Activated naive CD8-positive, alpha-beta T cell treated with anti-CD3 and anti-CD28 coated beads for 36 hours (primary cell): Measurements from ENCODE around the gene AUH. TPM values are rescaled to one million over a fixed set of nuclear protein-coding genes. Genes with fewer than 3 reads are reported as not detected.

ENCODE experiments used
- DNase-seq: peaks from one replicate; pipeline ENCODE4 v3.0.0; 2021
- H3K27ac Mint-ChIP-seq: one replicate; pipeline ENCODE4 v1.8.0; 2022; ENCODE audit warnings: mild to moderate bottlenecking, moderate library complexity, mixed read lengths
- H3K27me3 Mint-ChIP-seq: one replicate; pipeline ENCODE4 v1.8.0; 2022; ENCODE audit warnings: mild to moderate bottlenecking, mixed read lengths
- H3K36me3 Mint-ChIP-seq: one replicate; pipeline ENCODE4 v1.8.0; 2021; ENCODE audit warnings: mild to moderate bottlenecking, mixed read lengths
- H3K4me1 Mint-ChIP-seq: one replicate; pipeline ENCODE4 v1.8.0; 2021; ENCODE audit warnings: mixed read lengths
- H3K4me3 Mint-ChIP-seq: one replicate; pipeline ENCODE4 v1.8.0; 2022; ENCODE audit warnings: mild to moderate bottlenecking, moderate library complexity, mixed read lengths
- H3K9me3 Mint-ChIP-seq: one replicate; pipeline ENCODE4 v1.8.0; 2022; ENCODE audit warnings: mixed read lengths
- total RNA-seq, 2 experiments: library from RNA; stranded (reverse); gene quantifications; one replicate each; pipeline ENCODE4 v1.2.3, GENCODE V29; 2021

The AUH gene
- total RNA-seq, 2 experiments from 2014 or later, result 12.4 to 13.2 TPM

- peaks cover 9% of the 10 kb centered on the region for H3K4me1 Mint-ChIP-seq
- no peaks in the 10 kb centered on the region for H3K27me3 Mint-ChIP-seq
- no peak for DNase-seq
- peaks cover 5% of the 10 kb centered on the region for H3K9me3 Mint-ChIP-seq
- no peak overlapping the region for H3K27ac Mint-ChIP-seq
- H3K4me3 Mint-ChIP-seq, result no peak overlapping the region
- peaks cover 37% of the 10 kb centered on the region for H3K36me3 Mint-ChIP-seq
Observed at GRCh38 chr9:91334053-91334452, 27.7 kb downstream of the AUH start.

DNA sequence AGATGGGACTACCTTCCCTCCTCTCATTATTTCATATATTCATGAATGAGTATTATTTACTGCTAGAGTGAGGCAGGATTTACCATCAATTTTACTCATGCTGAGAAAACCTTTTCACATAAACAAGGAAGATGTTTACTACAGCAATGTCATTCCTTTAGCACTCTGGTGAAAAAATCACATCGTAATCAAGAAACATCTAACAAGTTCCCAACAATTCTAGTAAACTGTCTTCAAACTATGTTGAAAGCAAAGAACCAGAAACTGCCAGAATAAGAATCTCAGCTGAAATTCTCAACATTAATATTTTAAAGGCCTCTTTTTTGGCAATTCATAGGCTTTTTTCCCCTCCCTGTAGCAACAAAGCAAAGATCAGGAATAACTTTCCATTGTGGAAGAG lies 28.2 kb downstream of the AUH start:
- peaks cover 5% of the 10 kb centered on the region for H3K9me3 Mint-ChIP-seq

GRCh38 chr9:91332546-91333231 lies 29.0 kb downstream of the AUH start:
- peaks cover 9% of the 10 kb centered on the region for H3K4me1 Mint-ChIP-seq
- peaks cover 35% of the 10 kb centered on the region for H3K36me3 Mint-ChIP-seq
- no peak overlapping the region for H3K27ac Mint-ChIP-seq
- no peak overlapping the region for H3K4me3 Mint-ChIP-seq
- H3K27me3 Mint-ChIP-seq, result no peaks in the 10 kb centered on the region
- H3K9me3 Mint-ChIP-seq, result peaks cover 5% of the 10 kb centered on the region
- DNase-seq, result no peak

More for the DNA sequence above, 28.2 kb downstream of the AUH start:
- peaks cover 35% of the 10 kb centered on the region for H3K36me3 Mint-ChIP-seq
- peaks cover 9% of the 10 kb centered on the region for H3K4me1 Mint-ChIP-seq
- H3K27ac Mint-ChIP-seq, result no peak overlapping the region
- no peak overlapping the region for H3K4me3 Mint-ChIP-seq
- no peaks in the 10 kb centered on the region for H3K27me3 Mint-ChIP-seq
- DNase-seq, result no peak

DNA sequence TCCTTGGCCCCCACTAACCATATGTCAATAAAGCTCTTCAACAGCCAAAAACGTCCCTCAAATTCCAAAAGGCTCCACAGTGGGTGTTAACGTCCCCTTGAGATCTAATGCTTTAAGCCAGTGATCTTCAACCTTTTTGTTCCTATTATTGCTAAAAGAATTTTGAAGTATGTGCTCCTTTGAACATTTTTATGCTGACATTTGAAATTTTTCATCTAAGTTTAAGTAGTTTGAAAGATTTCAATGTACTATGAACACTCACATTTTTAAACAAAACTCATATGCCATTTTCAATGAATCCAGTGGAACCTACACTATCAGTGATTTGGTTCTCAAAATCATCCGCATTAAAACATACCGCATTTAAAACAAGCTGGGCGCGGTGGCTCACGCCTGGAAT lies 29.9 kb downstream of the AUH start:
- H3K9me3 Mint-ChIP-seq, result peaks cover 5% of the 10 kb centered on the region
- no peak overlapping the region for H3K4me3 Mint-ChIP-seq
- peaks cover 42% of the 10 kb centered on the region for H3K36me3 Mint-ChIP-seq

GRCh38 chr9:91328186-91328585 lies 33.5 kb downstream of the AUH start:
- DNase-seq, result no peak
- H3K4me1 Mint-ChIP-seq, result peaks cover 6% of the 10 kb centered on the region
- H3K9me3 Mint-ChIP-seq, result peaks cover 5% of the 10 kb centered on the region
- no peaks in the 10 kb centered on the region for H3K27me3 Mint-ChIP-seq
- no peak overlapping the region for H3K27ac Mint-ChIP-seq
- no peak overlapping the region for H3K4me3 Mint-ChIP-seq
- peaks cover 41% of the 10 kb centered on the region for H3K36me3 Mint-ChIP-seq

More for the DNA sequence above, 29.9 kb downstream of the AUH start:
- no peak for DNase-seq
- Mint-ChIP-seq H3K4me1 (peaks cover 9% of the 10 kb centered on the region), H3K27ac (no peak overlapping the region), H3K27me3 (no peaks in the 10 kb centered on the region)

GRCh38 chr9:91321691-91322090 lies 40.0 kb downstream of the AUH start:
- Mint-ChIP-seq H3K4me1 (peaks cover 8% of the 10 kb centered on the region), H3K4me3 (no peak overlapping the region), H3K36me3 (peaks cover 9% of the 10 kb centered on the region), H3K27ac (no peak overlapping the region), H3K27me3 (no peaks in the 10 kb centered on the region), H3K9me3 (no peaks in the 10 kb centered on the region)
- DNase-seq, result no peak

- H3K4me1 Mint-ChIP-seq, result peaks cover 8% of the 10 kb centered on the region
- H3K27me3 Mint-ChIP-seq, result no peaks in the 10 kb centered on the region
- H3K27ac Mint-ChIP-seq, result no peak overlapping the region
- H3K4me3 Mint-ChIP-seq, result no peak overlapping the region
- H3K9me3 Mint-ChIP-seq, result no peaks in the 10 kb centered on the region
- DNase-seq, result no peak
- peaks cover 10% of the 10 kb centered on the region for H3K36me3 Mint-ChIP-seq
Observed at GRCh38 chr9:91320299-91320698, 41.4 kb downstream of the AUH start.

- no peak overlapping the region for H3K4me3 Mint-ChIP-seq
- no peak overlapping the region for H3K27ac Mint-ChIP-seq
- H3K27me3 Mint-ChIP-seq, result no peaks in the 10 kb centered on the region
- no peak for DNase-seq
- peaks cover 14% of the 10 kb centered on the region for H3K36me3 Mint-ChIP-seq
- H3K9me3 Mint-ChIP-seq, result no peaks in the 10 kb centered on the region
- peaks cover 6% of the 10 kb centered on the region for H3K4me1 Mint-ChIP-seq
Observed at GRCh38 chr9:91316093-91316492, 45.6 kb downstream of the AUH start.

DNA sequence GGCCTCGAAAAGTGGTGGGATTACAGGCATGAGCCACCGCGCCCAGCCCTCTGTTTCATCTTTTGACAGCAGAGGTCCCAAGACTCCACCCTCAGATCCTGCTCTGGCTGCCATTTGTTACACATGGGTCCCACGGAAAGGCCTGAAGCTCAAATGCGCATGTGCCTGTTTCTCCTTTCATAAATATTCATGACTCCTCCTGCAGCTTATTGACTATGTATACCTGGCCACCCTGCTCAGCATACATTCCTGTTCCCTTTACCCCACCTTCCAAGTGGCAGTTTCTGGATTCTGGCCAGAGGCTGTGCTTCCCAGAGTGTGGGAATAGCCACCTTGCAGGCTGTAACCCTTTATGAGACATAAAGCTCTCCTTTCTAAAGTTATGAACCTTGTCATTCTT lies 46.5 kb downstream of the AUH start:
- Mint-ChIP-seq H3K9me3 (no peaks in the 10 kb centered on the region), H3K27me3 (no peaks in the 10 kb centered on the region), H3K4me1 (peaks cover 6% of the 10 kb centered on the region), H3K4me3 (no peak overlapping the region), H3K36me3 (peaks cover 19% of the 10 kb centered on the region), H3K27ac (no peak overlapping the region)
- no peak for DNase-seq

GRCh38 chr9:91312717-91313325 lies 48.9 kb downstream of the AUH start:
- no peaks in the 10 kb centered on the region for H3K9me3 Mint-ChIP-seq
- no peak for DNase-seq
- H3K36me3 Mint-ChIP-seq, result peaks cover 17% of the 10 kb centered on the region
- no peak overlapping the region for H3K4me3 Mint-ChIP-seq
- H3K27ac Mint-ChIP-seq, result no peak overlapping the region
- no peaks in the 10 kb centered on the region for H3K27me3 Mint-ChIP-seq
- H3K4me1 Mint-ChIP-seq, result peaks cover 2% of the 10 kb centered on the region

- no peak overlapping the region for H3K27ac Mint-ChIP-seq
- no peaks in the 10 kb centered on the region for H3K27me3 Mint-ChIP-seq
- no peak overlapping the region for H3K4me3 Mint-ChIP-seq
- no peak for DNase-seq
- no peaks in the 10 kb centered on the region for H3K9me3 Mint-ChIP-seq
- H3K36me3 Mint-ChIP-seq, result peaks cover 16% of the 10 kb centered on the region
- H3K4me1 Mint-ChIP-seq, result peaks cover 6% of the 10 kb centered on the region
Observed at GRCh38 chr9:91310037-91310436, 51.7 kb downstream of the AUH start.

DNA sequence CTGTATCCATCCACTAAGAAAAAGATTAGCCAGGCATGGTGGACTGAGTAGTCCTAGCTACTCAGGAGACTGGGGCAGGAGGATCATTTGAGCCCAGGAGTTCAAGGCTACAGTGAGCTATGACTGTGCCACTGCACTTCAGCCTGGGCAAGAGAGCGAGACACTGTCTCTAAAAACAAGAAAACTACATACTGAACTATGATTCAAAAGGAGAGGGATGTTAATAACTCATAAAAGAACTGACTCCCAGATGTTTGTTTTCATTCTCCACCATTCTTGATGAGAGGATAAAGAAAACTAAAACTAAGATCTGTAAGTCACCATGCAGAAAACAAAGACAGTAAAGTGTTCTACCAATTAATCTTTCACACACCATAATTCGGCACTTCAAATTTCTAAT lies 53.5 kb downstream of the AUH start:
- no peak overlapping the region for H3K27ac Mint-ChIP-seq
- no peak for DNase-seq

DNA sequence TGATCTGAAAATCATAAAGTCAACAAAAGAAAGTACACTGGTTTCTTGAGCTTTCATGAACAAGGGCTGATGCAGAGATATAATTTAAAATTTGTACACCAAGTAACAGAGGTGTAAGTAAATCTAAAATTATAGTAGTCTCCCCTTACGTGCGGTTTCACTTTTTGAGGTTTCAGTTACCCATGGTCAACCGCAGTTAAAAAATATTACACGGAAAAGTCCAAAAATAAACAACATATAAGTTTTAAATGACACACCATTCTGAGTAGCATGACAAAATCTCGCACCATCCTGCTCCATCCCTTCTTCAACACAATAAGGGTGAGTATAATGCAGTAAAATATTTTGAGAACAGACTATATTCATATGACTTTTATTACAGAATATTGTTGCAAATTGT lies 54.4 kb downstream of the AUH start:
- Mint-ChIP-seq H3K27ac (no peak overlapping the region), H3K9me3 (no peaks in the 10 kb centered on the region), H3K4me3 (no peak overlapping the region), H3K36me3 (peaks cover 12% of the 10 kb centered on the region), H3K4me1 (peaks cover 6% of the 10 kb centered on the region), H3K27me3 (no peaks in the 10 kb centered on the region)
- DNase-seq, result no peak

More for the DNA sequence above, 53.5 kb downstream of the AUH start:
- Mint-ChIP-seq H3K9me3 (no peaks in the 10 kb centered on the region), H3K36me3 (peaks cover 16% of the 10 kb centered on the region), H3K4me3 (no peak overlapping the region), H3K27me3 (no peaks in the 10 kb centered on the region), H3K4me1 (peaks cover 6% of the 10 kb centered on the region)

GRCh38 chr9:91306296-91306630 lies 55.5 kb downstream of the AUH start:
- H3K27ac Mint-ChIP-seq, result no peak overlapping the region
- H3K36me3 Mint-ChIP-seq, result peaks cover 12% of the 10 kb centered on the region
- DNase-seq, result no peak
- no peaks in the 10 kb centered on the region for H3K27me3 Mint-ChIP-seq
- H3K4me1 Mint-ChIP-seq, result peaks cover 6% of the 10 kb centered on the region
- H3K4me3 Mint-ChIP-seq, result no peak overlapping the region
- H3K9me3 Mint-ChIP-seq, result no peaks in the 10 kb centered on the region

DNA sequence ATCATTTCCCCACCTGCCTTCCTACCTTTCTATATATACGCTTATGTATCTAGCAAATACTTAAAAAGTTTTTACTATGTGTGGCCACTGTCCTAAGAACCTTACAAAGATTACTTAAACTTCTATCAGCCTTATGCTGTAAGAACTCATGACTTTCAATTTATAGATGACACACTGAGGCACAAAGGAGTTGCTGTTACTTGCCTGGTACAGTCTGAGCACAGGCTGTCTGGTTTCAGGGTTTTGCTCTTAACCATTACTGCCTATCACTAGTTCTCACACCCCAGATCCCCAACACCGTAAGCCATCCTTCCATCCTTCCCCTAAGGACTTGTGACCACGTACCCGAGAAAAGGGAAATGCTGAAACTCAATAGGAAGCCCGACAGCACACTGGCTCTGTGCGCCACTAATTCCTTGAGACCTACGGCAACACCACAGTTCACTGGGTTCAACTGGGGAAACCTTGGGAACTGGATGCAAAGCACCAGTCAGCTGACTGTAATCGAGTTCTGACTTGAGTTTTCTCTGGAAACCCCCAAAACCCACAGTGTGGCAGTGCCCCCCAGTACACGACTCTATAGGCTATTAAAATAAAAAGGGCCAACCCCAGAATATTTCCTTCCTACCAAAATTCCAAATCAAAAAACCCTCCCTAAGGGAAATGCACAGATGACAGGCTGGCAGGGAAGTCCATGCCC lies 56.0 kb downstream of the AUH start:
- no peak for DNase-seq
- H3K36me3 Mint-ChIP-seq, result peaks cover 12% of the 10 kb centered on the region
- no peak overlapping the region for H3K4me3 Mint-ChIP-seq
- H3K27me3 Mint-ChIP-seq, result no peaks in the 10 kb centered on the region
- H3K4me1 Mint-ChIP-seq, result peaks cover 6% of the 10 kb centered on the region
- H3K27ac Mint-ChIP-seq, result no peak overlapping the region
- H3K9me3 Mint-ChIP-seq, result no peaks in the 10 kb centered on the region
